HepG2 (cell line): ENCODE data around the gene CHN2. TPM values are rescaled to one million over a fixed set of nuclear protein-coding genes. Genes with fewer than 3 reads are reported as not detected.

Source experiments
- ATAC-seq: fragments of 200-7000 bp; cut with Tn5 transposase; 3 replicates; pipeline ENCODE4 v1.9.1; 2020; ENCODE audit warnings: mild to moderate bottlenecking, moderate library complexity
- BruUV-seq: library from RNA; stranded (reverse); fragments of 400-500 nt; replicated peaks from 2 replicates; lab custom pipeline; 2021; lab: Mats Ljungman, UMichigan
- CTCF ChIA-PET: fragments of 300-600 bp; formaldehyde crosslinking; extraction: SDS; loops from one replicate; lab custom pipeline; 2021; ENCODE audit warnings: low total read pairs, inconsistent platforms, low intra/inter-chr PET ratio; lab: Yijun Ruan, JAX
- POLR2A ChIA-PET: fragments of 350-600 bp; sonication (Branson Sonifier 250); formaldehyde crosslinking; loops from one replicate; lab custom pipeline; 2020; ENCODE audit warnings: antibody characterized with exemption, inconsistent platforms; lab: Yijun Ruan, JAX
- DNase-seq: peaks from one replicate; pipeline ENCODE4 v3.0.0-alpha.2; 2015; ENCODE audit warnings: low spot score
- FAIRE-seq: peaks from 3 replicates; lab custom pipeline; 2011; peaks lifted over from hg19 to GRCh38; lab: Jason Lieb, UNC
- H2AFZ ChIP-seq: one replicate; pipeline ENCODE4 v1.6.1; 2011; ENCODE audit warnings: low read length, inconsistent platforms
- H3K27ac ChIP-seq: fragments of 300-600 bp; 3 replicates; pipeline ENCODE4 v1.8.0; 2011; ENCODE audit warnings: mixed run types, mild to moderate bottlenecking, mixed read lengths, low read length, inconsistent platforms; ENCODE audit not compliant: insufficient read depth; ENCODE audit errors: extremely low read length
- H3K27me3 ChIP-seq, 2 experiments: fragments of 200-600 bp in 1 of 2; 2 replicates in 1 of 2; 3 replicates in 1 of 2; pipeline versions ENCODE4 v1.6.0 to v1.8.0; 2011; ENCODE audit warnings: low read length in 2 of 2, mild to moderate bottlenecking in 2 of 2, moderate library complexity in 2 of 2, inconsistent platforms in 1 of 2; ENCODE audit not compliant: insufficient read depth in 2 of 2, control insufficient read depth in 1 of 2
- H3K36me3 ChIP-seq, 2 experiments: fragments of 200-600 bp in 1 of 2; replicated peaks in 1 of 2; 2 replicates in 1 of 2; 3 replicates in 1 of 2; pipeline versions ENCODE4 v1.5.1 to v1.8.0; 2011; ENCODE audit warnings: low read length in 2 of 2, inconsistent platforms in 1 of 2; ENCODE audit not compliant: insufficient read depth in 2 of 2, control insufficient read depth in 1 of 2
- H3K4me1 ChIP-seq: 2 replicates; pipeline ENCODE4 v1.5.1; 2012; ENCODE audit warnings: low read length, inconsistent platforms; ENCODE audit not compliant: insufficient read depth
- H3K4me2 ChIP-seq: 2 replicates; pipeline ENCODE4 v1.6.0; 2011; ENCODE audit warnings: low read depth, low read length, inconsistent platforms
- H3K4me3 ChIP-seq, 3 experiments: fragments of 200-600 bp in 1 of 3; sonication (generic), shearing (Covaris generic) in 1 of 3; replicated peaks in 1 of 3; 2 replicates each; pipeline ENCODE4 v1.5.1; 2011 to 2016; ENCODE audit warnings: low read length in 3 of 3, inconsistent platforms in 2 of 3, low read depth in 2 of 3, mild to moderate bottlenecking in 2 of 3, control low read depth in 1 of 3, mixed read lengths in 1 of 3; ENCODE audit not compliant: insufficient read depth in 1 of 3
- H3K79me2 ChIP-seq: one replicate; pipeline ENCODE4 v1.6.1; 2011; ENCODE audit warnings: low read length, inconsistent platforms; ENCODE audit not compliant: insufficient read depth
- H3K9ac ChIP-seq: 2 replicates; pipeline ENCODE4 v1.6.0; 2011; ENCODE audit warnings: mild to moderate bottlenecking, low read depth, low read length, inconsistent platforms; ENCODE audit not compliant: insufficient read depth
- H3K9me3 ChIP-seq: 2 replicates; pipeline ENCODE4 v1.5.1; 2012; ENCODE audit warnings: mild to moderate bottlenecking, low read length
- H4K20me1 ChIP-seq: 2 replicates; pipeline ENCODE4 v1.6.0; 2011; ENCODE audit warnings: inconsistent platforms, mild to moderate bottlenecking, low read length, moderate library complexity; ENCODE audit not compliant: insufficient read depth
- MAZ ChIP-seq, 2 experiments: sonication (generic) in 1 of 2; formaldehyde crosslinking in 1 of 2; IDR thresholded peaks; 2 replicates each; pipeline versions ENCODE4 v1.5.0 to v1.6.1; 2012 to 2020; ENCODE audit warnings: low read depth in 2 of 2, mild to moderate bottlenecking in 2 of 2, borderline replicate concordance in 1 of 2, improper control_type of control experiment in 1 of 2, low read length in 1 of 2, missing genetic modification reagents in 1 of 2, moderate library complexity in 1 of 2
- TBX3 ChIP-seq: fragments of 450-650 bp; IDR thresholded peaks from 2 replicates; pipeline ENCODE4 v1.6.1; 2017; ENCODE audit warnings: antibody characterized with exemption, mild to moderate bottlenecking, inconsistent platforms, borderline replicate concordance
- ZBED4 ChIP-seq: sonication (generic); formaldehyde crosslinking; IDR thresholded peaks from 2 replicates; pipeline ENCODE4 v1.4.0; 2020; ENCODE audit warnings: missing genetic modification reagents, borderline replicate concordance
- ZFP37 ChIP-seq: sonication (generic); formaldehyde crosslinking; IDR thresholded peaks from 2 replicates; pipeline ENCODE4 v1.4.0; 2020; ENCODE audit warnings: missing genetic modification reagents, borderline replicate concordance
- ZNF34 ChIP-seq: sonication (generic); formaldehyde crosslinking; IDR thresholded peaks from 2 replicates; pipeline ENCODE4 v1.4.0; 2020; ENCODE audit warnings: mild to moderate bottlenecking, missing genetic modification reagents, borderline replicate concordance
- ZNF468 ChIP-seq: sonication (generic); formaldehyde crosslinking; IDR thresholded peaks from 2 replicates; pipeline ENCODE4 v1.8.0; 2022; ENCODE audit warnings: mild to moderate bottlenecking, moderate library complexity, missing genetic modification reagents
- ZNF619 ChIP-seq: sonication (generic); formaldehyde crosslinking; IDR thresholded peaks from 2 replicates; pipeline ENCODE4 v1.4.0; 2020; ENCODE audit warnings: mild to moderate bottlenecking, missing genetic modification reagents
- WGBS: methylation state at CpG from one replicate; pipeline ENCODE4 v1.1.6; 2017; ENCODE audit warnings: low lambda C conversion rate; 5-methylcytosine and 5-hydroxymethylcytosine counted together
- in situ Hi-C: cut with HindIII; loops from 2 replicates; pipeline ENCODE4 v1.10.0; 2017; ENCODE audit warnings: low pct_unique_long_range_greater_than_20kb; ENCODE audit not compliant: extremely low pct_ligation_motif_present
- intact Hi-C: fragments of 100-400 bp; cut with micrococcal nuclease; formaldehyde crosslinking; loops from one replicate; pipeline ENCODE4 v1.10.0; 2022; ENCODE audit not compliant: unreplicated experiment
- polyA plus RNA-seq, 8 experiments: library from polyadenylated mRNA; depleted of rRNA in 3 of 8; stranded (reverse) in 7 of 8; unstranded in 1 of 8; fragments of >200 nt; fragmentation: Illumina TruSeq in 4 of 8; extraction: Trizol in 4 of 8; gene quantifications; 2 replicates each; pipeline versions ENCODE4 v1.2.1 to v1.2.3, GENCODE V29; 2011 to 2016; ENCODE audit warnings: low read depth in 4 of 8, missing spikeins in 1 of 8, mixed read lengths in 1 of 8; ENCODE audit not compliant: insufficient read depth in 1 of 8
- total RNA-seq, 5 experiments: library from RNA; depleted of rRNA; stranded (reverse); fragments of >200 nt; fragmentation: Illumina TruSeq; extraction: Trizol; gene quantifications; 2 replicates each; pipeline ENCODE4 v1.2.3, GENCODE V29; 2016; ENCODE audit warnings: low read depth in 1 of 5
- TF ChIP-seq, protein P1 (sequence below): sonication (generic); formaldehyde crosslinking; IDR thresholded peaks from 2 replicates; pipeline ENCODE4 v1.5.1; 2020; ENCODE audit warnings: missing genetic modification reagents, mild to moderate bottlenecking, borderline replicate concordance
- TF ChIP-seq, protein P2 (sequence below): sonication (generic); formaldehyde crosslinking; IDR thresholded peaks from 2 replicates; pipeline ENCODE4 v1.5.0; 2020; ENCODE audit warnings: missing genetic modification reagents, mild to moderate bottlenecking, borderline replicate concordance
- TF ChIP-seq, protein P3 (sequence below): sonication (generic); formaldehyde crosslinking; IDR thresholded peaks from 2 replicates; pipeline ENCODE4 v1.4.0; 2020; ENCODE audit warnings: missing genetic modification reagents, borderline replicate concordance

CHN2 gene
- total and polyA plus RNA-seq, 2 of the 13 experiments (the other 11 are each of a cell fraction or from before 2014, with no cell fraction given): 23.5 to 30.5 TPM

DNA sequence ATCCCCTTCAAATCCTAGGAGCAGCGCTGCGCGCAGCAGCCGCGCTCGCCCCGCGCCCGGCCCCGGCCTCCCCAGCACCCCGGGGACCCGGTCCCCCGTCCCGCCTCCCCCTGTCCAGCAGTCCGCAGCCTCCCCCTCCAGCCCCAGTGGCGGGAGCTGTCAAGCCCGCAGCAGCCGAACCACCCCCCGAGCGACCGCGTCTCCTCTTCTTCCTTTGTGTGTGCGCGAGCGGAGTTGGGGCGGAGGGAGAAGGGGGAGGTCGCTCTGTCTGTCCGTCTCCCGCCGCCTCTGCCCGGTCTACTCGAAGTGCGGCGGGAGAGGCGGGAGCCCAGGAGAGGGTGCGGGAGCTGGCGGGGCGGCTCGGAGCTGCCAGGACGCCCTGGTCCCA, 375 bp upstream of the CHN2 start:
- H3K4me1 ChIP-seq: peaks cover 80% of the 10 kb centered on the region
- TF ChIP-seq MAZ (IDR thresholded peaks at IDR 0.05; ENCODE audit: borderline replicate concordance, low read depth, low read length) (peak; percentile 13; the same call in 1 of the 2 replicates), MAZ (CRISPR knock-in tag; IDR thresholded peaks at IDR 0.05; ENCODE audit: low read depth) (no peak), ZNF619 (0 out of 2 replicates have a peak, but pooled peaks have one; percentile 17), ZNF468 (no peak), ZFP37 (CRISPR knock-in tag) (no peak), ZNF34 (CRISPR knock-in tag) (0 out of 2 replicates have a peak, but pooled peaks have one; percentile 38), TBX3 (no peak), ZBED4 (CRISPR knock-in tag) (no peak)
- TF ChIP-seq, protein P1, sequence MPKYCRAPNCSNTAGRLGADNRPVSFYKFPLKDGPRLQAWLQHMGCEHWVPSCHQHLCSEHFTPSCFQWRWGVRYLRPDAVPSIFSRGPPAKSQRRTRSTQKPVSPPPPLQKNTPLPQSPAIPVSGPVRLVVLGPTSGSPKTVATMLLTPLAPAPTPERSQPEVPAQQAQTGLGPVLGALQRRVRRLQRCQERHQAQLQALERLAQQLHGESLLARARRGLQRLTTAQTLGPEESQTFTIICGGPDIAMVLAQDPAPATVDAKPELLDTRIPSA (CRISPR knock-in tag): 0 out of 2 replicates have a peak, but pooled peaks have one; percentile 62
- TF ChIP-seq, protein P2, sequence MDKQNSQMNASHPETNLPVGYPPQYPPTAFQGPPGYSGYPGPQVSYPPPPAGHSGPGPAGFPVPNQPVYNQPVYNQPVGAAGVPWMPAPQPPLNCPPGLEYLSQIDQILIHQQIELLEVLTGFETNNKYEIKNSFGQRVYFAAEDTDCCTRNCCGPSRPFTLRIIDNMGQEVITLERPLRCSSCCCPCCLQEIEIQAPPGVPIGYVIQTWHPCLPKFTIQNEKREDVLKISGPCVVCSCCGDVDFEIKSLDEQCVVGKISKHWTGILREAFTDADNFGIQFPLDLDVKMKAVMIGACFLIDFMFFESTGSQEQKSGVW (CRISPR knock-in tag): 0 out of 2 replicates have a peak, but pooled peaks have one; percentile 23
- TF ChIP-seq, protein P3, sequence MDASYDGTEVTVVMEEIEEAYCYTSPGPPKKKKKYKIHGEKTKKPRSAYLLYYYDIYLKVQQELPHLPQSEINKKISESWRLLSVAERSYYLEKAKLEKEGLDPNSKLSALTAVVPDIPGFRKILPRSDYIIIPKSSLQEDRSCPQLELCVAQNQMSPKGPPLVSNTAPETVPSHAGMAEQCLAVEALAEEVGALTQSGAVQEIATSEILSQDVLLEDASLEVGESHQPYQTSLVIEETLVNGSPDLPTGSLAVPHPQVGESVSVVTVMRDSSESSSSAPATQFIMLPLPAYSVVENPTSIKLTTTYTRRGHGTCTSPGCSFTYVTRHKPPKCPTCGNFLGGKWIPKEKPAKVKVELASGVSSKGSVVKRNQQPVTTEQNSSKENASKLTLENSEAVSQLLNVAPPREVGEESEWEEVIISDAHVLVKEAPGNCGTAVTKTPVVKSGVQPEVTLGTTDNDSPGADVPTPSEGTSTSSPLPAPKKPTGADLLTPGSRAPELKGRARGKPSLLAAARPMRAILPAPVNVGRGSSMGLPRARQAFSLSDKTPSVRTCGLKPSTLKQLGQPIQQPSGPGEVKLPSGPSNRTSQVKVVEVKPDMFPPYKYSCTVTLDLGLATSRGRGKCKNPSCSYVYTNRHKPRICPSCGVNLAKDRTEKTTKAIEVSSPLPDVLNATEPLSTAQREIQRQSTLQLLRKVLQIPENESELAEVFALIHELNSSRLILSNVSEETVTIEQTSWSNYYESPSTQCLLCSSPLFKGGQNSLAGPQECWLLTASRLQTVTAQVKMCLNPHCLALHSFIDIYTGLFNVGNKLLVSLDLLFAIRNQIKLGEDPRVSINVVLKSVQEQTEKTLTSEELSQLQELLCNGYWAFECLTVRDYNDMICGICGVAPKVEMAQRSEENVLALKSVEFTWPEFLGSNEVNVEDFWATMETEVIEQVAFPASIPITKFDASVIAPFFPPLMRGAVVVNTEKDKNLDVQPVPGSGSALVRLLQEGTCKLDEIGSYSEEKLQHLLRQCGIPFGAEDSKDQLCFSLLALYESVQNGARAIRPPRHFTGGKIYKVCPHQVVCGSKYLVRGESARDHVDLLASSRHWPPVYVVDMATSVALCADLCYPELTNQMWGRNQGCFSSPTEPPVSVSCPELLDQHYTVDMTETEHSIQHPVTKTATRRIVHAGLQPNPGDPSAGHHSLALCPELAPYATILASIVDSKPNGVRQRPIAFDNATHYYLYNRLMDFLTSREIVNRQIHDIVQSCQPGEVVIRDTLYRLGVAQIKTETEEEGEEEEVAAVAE (CRISPR knock-in tag): no peak

More for the DNA sequence above, 375 bp upstream of the CHN2 start:
- intact Hi-C loops: loop anchor here (5.0 kb wide), 4 partner anchors 33 to 748 kb away; no protein-coding TSS in a partner anchor
- in situ Hi-C loops: loop anchor here (5.0 kb wide), 1 partner anchor 143 kb away; no protein-coding TSS in a partner anchor
- Histone ChIP-seq H3K4me2 (peak overlapping the region; percentile 89), H3K9ac (peak overlapping the region; percentile 91), H3K36me3 (no peaks in the 10 kb centered on the region), H3K27ac (peak overlapping the region; percentile 88), H3K4me3 (peak overlapping the region; percentile 92 to 98 (median 98)), H3K79me2 (peaks cover 54% of the 10 kb centered on the region), H4K20me1 (no peaks in the 10 kb centered on the region), H2AFZ (no peak overlapping the region), H3K9me3 (no peaks in the 10 kb centered on the region), H3K27me3 (no peaks in the 10 kb centered on the region; a peak in 1 of 5 replicates)
- WGBS: no CpG with 5 or more reads among the region's 40 CpGs
- ChIA-PET CTCF (no interaction called here), POLR2A (interaction anchor here (0.6 to 5.9 kb wide), 10 partner anchors 11 to 110 kb away, joined by 3 to 42 read pairs (median 4); partner anchors contain the start of gene CPVL)
- DNase-seq: no peak
- peak; percentile 51 for ATAC-seq
- no peak for FAIRE-seq
- BruUV-seq: TSS peak; percentile 82
